ENCODE measurements around the gene PBX2. TPM values are rescaled to one million over a fixed set of nuclear protein-coding genes. Genes with fewer than 3 reads are reported as not detected.

Gene PBX2
- total and polyA plus RNA-seq, 2 donors (not counting 1 experiment from before 2014, with no cell fraction given) = 35.0 to 39.4 TPM

- DNase-seq (ENCODE audit: low read depth in 2 of 2) = no peak
- Histone ChIP-seq H3K36me3 (ENCODE audit: control insufficient read depth, insufficient read depth, low read length) (peaks cover 18% of the 10 kb centered on the region), H3K4me2 (ENCODE audit: extremely low read depth, insufficient read depth, low read length) (no peak overlapping the region), H3K27me3 (ENCODE audit: control insufficient read depth, insufficient read depth, low read length) (no peaks in the 10 kb centered on the region), H3K79me2 (ENCODE audit: control insufficient read depth, insufficient read depth, low read length) (no peaks in the 10 kb centered on the region), H2AFZ (ENCODE audit: low read length) (no peak overlapping the region), H3K9me3 (ENCODE audit: control insufficient read depth, insufficient read depth, low read depth, low read length) (no peaks in the 10 kb centered on the region), H3K27ac (ENCODE audit: insufficient read depth, low read length) (no peak overlapping the region), H4K20me1 (ENCODE audit: control insufficient read depth, extremely low read depth, insufficient read depth, low read length) (no peaks in the 10 kb centered on the region), H3K4me1 (ENCODE audit: control insufficient read depth, extremely low read depth, insufficient read depth, low read length) (no peaks in the 10 kb centered on the region), H3K4me3 (replicated peaks in 1 of 4; ENCODE audit: control extremely low read depth in 1 of 4, insufficient read depth in 1 of 4, low read depth in 3 of 4, low read length in 4 of 4) (no peak overlapping the region), H3K9ac (ENCODE audit: insufficient read depth, low read length) (no peak overlapping the region)
- no peak for TF ChIP-seq EZH2 (IDR thresholded peaks at IDR 0.05; ENCODE audit: low read length, missing control alignments)
- no peak for TF ChIP-seq CTCF (conservative IDR thresholded peaks at IDR 0.05 in 1 of 2, IDR thresholded peaks at IDR 0.05 in 1 of 2; ENCODE audit: low read depth in 1 of 2, low read length in 2 of 2)
Observed at GRCh38 chr6:32163559-32164258, 26.3 kb downstream of the PBX2 start.

- TF ChIP-seq CTCF (conservative IDR thresholded peaks at IDR 0.05 in 1 of 2, IDR thresholded peaks at IDR 0.05 in 1 of 2; ENCODE audit: low read depth in 1 of 2, low read length in 2 of 2) (no peak), EZH2 (IDR thresholded peaks at IDR 0.05; ENCODE audit: low read length, missing control alignments) (no peak)
- peaks cover 8% of the 10 kb centered on the region for H3K4me1 ChIP-seq (ENCODE audit: control insufficient read depth, extremely low read depth, insufficient read depth, low read length)
- DNase-seq (ENCODE audit: low read depth in 2 of 2) = no peak
- peaks cover 15% of the 10 kb centered on the region for H3K79me2 ChIP-seq (ENCODE audit: control insufficient read depth, insufficient read depth, low read length)
- no peaks in the 10 kb centered on the region for H3K27me3 ChIP-seq (ENCODE audit: control insufficient read depth, insufficient read depth, low read length)
- H3K9me3 ChIP-seq (ENCODE audit: control insufficient read depth, insufficient read depth, low read depth, low read length) = no peaks in the 10 kb centered on the region
- H3K9ac ChIP-seq (ENCODE audit: insufficient read depth, low read length) = no peak overlapping the region
- peaks cover 7% of the 10 kb centered on the region for H3K36me3 ChIP-seq (ENCODE audit: control insufficient read depth, insufficient read depth, low read length)
- H3K4me2 ChIP-seq (ENCODE audit: extremely low read depth, insufficient read depth, low read length) = no peak overlapping the region
- no peak overlapping the region for H2AFZ ChIP-seq (ENCODE audit: low read length)
- no peak overlapping the region for H3K27ac ChIP-seq (ENCODE audit: insufficient read depth, low read length)
- H3K4me3 ChIP-seq (replicated peaks in 1 of 4; ENCODE audit: control extremely low read depth in 1 of 4, insufficient read depth in 1 of 4, low read depth in 3 of 4, low read length in 4 of 4) = no peak overlapping the region
- no peaks in the 10 kb centered on the region for H4K20me1 ChIP-seq (ENCODE audit: control insufficient read depth, extremely low read depth, insufficient read depth, low read length)
Observed at GRCh38 chr6:32158052-32158451, 31.9 kb downstream of the PBX2 start.

GRCh38 chr6:32156891-32157290 lies 33.1 kb downstream of the PBX2 start:
- peaks cover 18% of the 10 kb centered on the region for H3K4me1 ChIP-seq (ENCODE audit: control insufficient read depth, extremely low read depth, insufficient read depth, low read length)
- H3K9me3 ChIP-seq (ENCODE audit: control insufficient read depth, insufficient read depth, low read depth, low read length) = no peaks in the 10 kb centered on the region
- H3K4me2 ChIP-seq (ENCODE audit: extremely low read depth, insufficient read depth, low read length) = no peak overlapping the region
- no peak overlapping the region for H3K4me3 ChIP-seq (replicated peaks in 1 of 4; ENCODE audit: control extremely low read depth in 1 of 4, insufficient read depth in 1 of 4, low read depth in 3 of 4, low read length in 4 of 4)
- no peak overlapping the region for H2AFZ ChIP-seq (ENCODE audit: low read length)
- no peak for DNase-seq (ENCODE audit: low read depth in 2 of 2)
- no peak for TF ChIP-seq EZH2 (IDR thresholded peaks at IDR 0.05; ENCODE audit: low read length, missing control alignments)
- TF ChIP-seq CTCF (conservative IDR thresholded peaks at IDR 0.05 in 1 of 2, IDR thresholded peaks at IDR 0.05 in 1 of 2; ENCODE audit: low read depth in 1 of 2, low read length in 2 of 2) = no peak
- H4K20me1 ChIP-seq (ENCODE audit: control insufficient read depth, extremely low read depth, insufficient read depth, low read length) = no peaks in the 10 kb centered on the region
- H3K27ac ChIP-seq (ENCODE audit: insufficient read depth, low read length) = no peak overlapping the region
- peaks cover 5% of the 10 kb centered on the region for H3K36me3 ChIP-seq (ENCODE audit: control insufficient read depth, insufficient read depth, low read length)
- H3K79me2 ChIP-seq (ENCODE audit: control insufficient read depth, insufficient read depth, low read length) = peaks cover 15% of the 10 kb centered on the region
- no peaks in the 10 kb centered on the region for H3K27me3 ChIP-seq (ENCODE audit: control insufficient read depth, insufficient read depth, low read length)
- no peak overlapping the region for H3K9ac ChIP-seq (ENCODE audit: insufficient read depth, low read length)

Data from fibroblast of lung (primary cell).